ENCODE measurements around the gene TMC3. TPM values are rescaled to one million over a fixed set of nuclear protein-coding genes. Genes with fewer than 3 reads are reported as not detected.

Gene TMC3
- total RNA-seq: not detected in 2 replicates

GRCh38 chr15:81373775-81374395 is at the start of gene TMC3:
Gene TMC3, minus strand, starts transcription at chr15:81374213. Its CDS starts 136 bp downstream, at chr15:81374077.

GRCh38 chr15:81323944-81324881 is 49.8 kb downstream of the TMC3 start, which contains the start of gene STARD5:
Gene STARD5, minus strand, starts transcription at chr15:81324141. Its CDS starts 42 bp downstream, at chr15:81324099.

Other genes with a start within 250 kb of the TMC3 start
- gene CFAP161, start 239.9 kb downstream of the TMC3 start, total RNA-seq: 0.19 and 0.65 TPM in 2 replicates
- 1.7 and 4.9 TPM in 2 replicates for gene IL16, start 177.3 kb downstream of the TMC3 start, total RNA-seq
- gene STARD5, start 50.1 kb downstream of the TMC3 start, total RNA-seq: 1.1 and 1.5 TPM in 2 replicates

All from bladder microvascular endothelial cell (primary cell).